DOHH2 (cell line): ENCODE results near the gene APOO.

Source experiments
- H3F3A ChIP-seq: fragments of 200-600 bp; sonication (generic), shearing (Covaris generic); 2 replicates; pipeline ENCODE4 v1.6.0; 2016; ENCODE audit warnings: antibody characterized with exemption, mild to moderate bottlenecking; ENCODE audit not compliant: control insufficient read depth, insufficient read depth
- H3K27ac ChIP-seq: fragments of 200-600 bp; sonication (generic); 2 replicates; pipeline ENCODE4 v1.5.1; 2014; ENCODE audit warnings: low read depth, mild to moderate bottlenecking, low read length, moderate library complexity
- H3K27me3 ChIP-seq: fragments of 200-600 bp; sonication (generic); 2 replicates; pipeline ENCODE4 v1.6.1; 2014; ENCODE audit warnings: mild to moderate bottlenecking, low read length, mixed read lengths; ENCODE audit not compliant: control insufficient read depth
- H3K36me3 ChIP-seq: fragments of 200-600 bp; sonication (generic); 2 replicates; pipeline ENCODE4 v1.6.1; 2014; ENCODE audit warnings: mild to moderate bottlenecking, low read length, moderate library complexity, mixed read lengths; ENCODE audit not compliant: control insufficient read depth
- H3K4me1 ChIP-seq: fragments of 200-600 bp; sonication (generic); 2 replicates; pipeline ENCODE4 v1.6.1; 2014; ENCODE audit warnings: mild to moderate bottlenecking, low read length, mixed read lengths; ENCODE audit not compliant: control insufficient read depth
- H3K4me2 ChIP-seq: fragments of 200-600 bp; sonication (generic); 2 replicates; pipeline ENCODE4 v1.6.0; 2014; ENCODE audit warnings: mild to moderate bottlenecking, low read length, moderate library complexity
- H3K4me3 ChIP-seq: fragments of 200-600 bp; sonication (generic); 2 replicates; pipeline ENCODE4 v1.5.1; 2014; ENCODE audit warnings: mild to moderate bottlenecking, low read length, mixed read lengths
- H3K79me2 ChIP-seq: fragments of 200-600 bp; sonication (generic); 2 replicates; pipeline ENCODE4 v1.6.1; 2014; ENCODE audit warnings: mild to moderate bottlenecking, low read length, mixed read lengths; ENCODE audit not compliant: control insufficient read depth
- H3K9me2 ChIP-seq: fragments of 200-600 bp; sonication (generic); replicated peaks from 2 replicates; pipeline ENCODE4 v1.6.1; 2014; ENCODE audit warnings: mild to moderate bottlenecking, low read length, mixed read lengths; ENCODE audit not compliant: control insufficient read depth
- H3K9me3 ChIP-seq: fragments of 200-600 bp; sonication (generic); 2 replicates; pipeline ENCODE4 v1.6.1; 2014; ENCODE audit warnings: antibody characterized with exemption, low read length, mixed read lengths; ENCODE audit not compliant: control insufficient read depth, insufficient read depth
- H4K20me1 ChIP-seq: fragments of 200-600 bp; sonication (generic); 2 replicates; pipeline ENCODE4 v1.6.0; 2014; ENCODE audit warnings: low read depth, mild to moderate bottlenecking, antibody characterized with exemption, low read length, moderate library complexity; ENCODE audit not compliant: control insufficient read depth, insufficient read depth
- EZH2phosphoT487 ChIP-seq: fragments of 200-600 bp; sonication (generic); IDR thresholded peaks from 2 replicates; pipeline ENCODE4 v1.6.1; 2017; ENCODE audit warnings: borderline replicate concordance, mild to moderate bottlenecking, antibody characterized with exemption, low read length, moderate library complexity, mixed read lengths
- TF ChIP-seq, protein P1 (sequence below): fragments of 200-600 bp; sonication (generic); IDR thresholded peaks from one replicate; pipeline ENCODE4 v1.5.1; 2014; ENCODE audit warnings: antibody characterized with exemption, mild to moderate bottlenecking, low read depth, low read length; ENCODE audit not compliant: poor library complexity, severe bottlenecking

Gene APOO

DNA sequence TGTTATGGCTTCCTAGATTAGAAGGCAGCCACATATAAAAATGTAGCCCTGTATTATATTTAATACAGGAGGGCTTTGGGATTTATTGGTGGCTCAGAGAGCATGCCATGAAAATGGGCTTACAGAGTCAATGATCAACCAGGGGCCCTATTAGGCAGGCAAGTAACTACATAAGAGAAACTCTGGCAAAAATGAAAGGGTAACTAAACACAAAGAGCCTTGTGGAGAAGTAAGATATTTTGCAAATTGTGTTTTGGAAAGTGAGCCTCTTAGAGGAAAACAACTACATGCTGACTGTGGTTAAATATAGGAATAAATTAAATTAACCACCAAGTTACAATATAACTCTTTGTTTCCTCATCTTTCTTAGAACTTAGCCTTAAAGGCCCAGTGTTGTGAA, 119.2 kb downstream of the APOO start:
- TF ChIP-seq, protein P1, sequence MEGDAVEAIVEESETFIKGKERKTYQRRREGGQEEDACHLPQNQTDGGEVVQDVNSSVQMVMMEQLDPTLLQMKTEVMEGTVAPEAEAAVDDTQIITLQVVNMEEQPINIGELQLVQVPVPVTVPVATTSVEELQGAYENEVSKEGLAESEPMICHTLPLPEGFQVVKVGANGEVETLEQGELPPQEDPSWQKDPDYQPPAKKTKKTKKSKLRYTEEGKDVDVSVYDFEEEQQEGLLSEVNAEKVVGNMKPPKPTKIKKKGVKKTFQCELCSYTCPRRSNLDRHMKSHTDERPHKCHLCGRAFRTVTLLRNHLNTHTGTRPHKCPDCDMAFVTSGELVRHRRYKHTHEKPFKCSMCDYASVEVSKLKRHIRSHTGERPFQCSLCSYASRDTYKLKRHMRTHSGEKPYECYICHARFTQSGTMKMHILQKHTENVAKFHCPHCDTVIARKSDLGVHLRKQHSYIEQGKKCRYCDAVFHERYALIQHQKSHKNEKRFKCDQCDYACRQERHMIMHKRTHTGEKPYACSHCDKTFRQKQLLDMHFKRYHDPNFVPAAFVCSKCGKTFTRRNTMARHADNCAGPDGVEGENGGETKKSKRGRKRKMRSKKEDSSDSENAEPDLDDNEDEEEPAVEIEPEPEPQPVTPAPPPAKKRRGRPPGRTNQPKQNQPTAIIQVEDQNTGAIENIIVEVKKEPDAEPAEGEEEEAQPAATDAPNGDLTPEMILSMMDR = no peak
- TF ChIP-seq EZH2phosphoT487 = no peak
- H3K27ac ChIP-seq = no peak overlapping the region
- peaks cover 16% of the 10 kb centered on the region for H3K4me1 ChIP-seq
- no peak overlapping the region for H3K4me2 ChIP-seq
- H3K79me2 ChIP-seq = peaks cover 18% of the 10 kb centered on the region
- no peaks in the 10 kb centered on the region for H3K9me2 ChIP-seq
- peaks cover 7% of the 10 kb centered on the region for H4K20me1 ChIP-seq
- peaks cover 20% of the 10 kb centered on the region for H3F3A ChIP-seq
- peaks cover 27% of the 10 kb centered on the region for H3K36me3 ChIP-seq
- no peaks in the 10 kb centered on the region for H3K9me3 ChIP-seq
- H3K27me3 ChIP-seq = no peaks in the 10 kb centered on the region
- no peak overlapping the region for H3K4me3 ChIP-seq

DNA sequence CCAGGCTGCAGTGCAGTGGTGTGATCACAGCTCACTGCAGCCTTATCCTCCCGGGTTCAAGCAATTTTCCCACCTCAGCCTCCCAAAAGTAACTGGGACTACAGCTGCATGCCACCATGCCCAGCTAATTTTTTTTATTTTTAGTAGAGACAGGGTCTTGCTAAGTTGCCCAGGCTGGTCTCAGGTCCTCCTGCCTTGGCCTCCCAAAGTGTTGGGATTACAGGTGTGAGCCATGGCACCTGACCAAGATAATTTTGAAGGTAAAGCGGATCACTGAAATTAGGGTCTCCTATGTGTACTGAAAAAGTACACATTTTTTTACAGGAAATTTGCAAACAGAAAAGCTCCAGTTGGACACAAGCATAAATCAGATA, 120.0 kb downstream of the APOO start:
- peaks cover 20% of the 10 kb centered on the region for H3F3A ChIP-seq
- peaks cover 28% of the 10 kb centered on the region for H3K36me3 ChIP-seq
- H3K27ac ChIP-seq = no peak overlapping the region
- H4K20me1 ChIP-seq = peaks cover 7% of the 10 kb centered on the region
- H3K9me3 ChIP-seq = no peaks in the 10 kb centered on the region
- H3K4me2 ChIP-seq = no peak overlapping the region
- H3K27me3 ChIP-seq = no peaks in the 10 kb centered on the region
- H3K9me2 ChIP-seq = no peaks in the 10 kb centered on the region
- H3K4me1 ChIP-seq = peaks cover 16% of the 10 kb centered on the region
- TF ChIP-seq EZH2phosphoT487 = no peak
- TF ChIP-seq, protein P1 = no peak
- H3K4me3 ChIP-seq = no peak overlapping the region
- peaks cover 23% of the 10 kb centered on the region for H3K79me2 ChIP-seq

DNA sequence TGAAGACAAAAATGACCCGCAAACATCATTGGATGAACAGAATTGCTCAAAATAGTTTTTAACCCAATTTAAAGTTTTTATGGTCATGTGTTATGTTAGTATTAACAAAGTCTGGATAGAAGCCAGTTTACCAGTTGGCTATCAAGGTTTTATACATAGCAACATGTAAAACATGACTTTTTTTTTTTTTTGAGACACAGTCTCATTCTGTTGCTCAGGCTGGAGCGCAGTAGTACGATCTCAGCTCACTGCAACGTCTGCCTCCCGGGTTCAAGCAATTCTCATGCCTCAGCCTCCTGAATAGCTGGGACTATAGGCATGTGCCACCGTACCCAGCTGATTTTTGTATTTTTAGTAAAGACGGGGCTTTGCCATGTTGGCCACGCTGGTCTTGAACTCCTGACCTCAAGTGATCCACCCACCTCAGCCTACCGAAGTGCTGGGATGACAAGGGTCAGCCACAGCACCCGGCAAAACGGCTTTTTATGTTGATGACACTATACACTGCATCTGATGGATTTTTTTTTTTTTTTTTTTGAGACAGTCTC, 121.4 kb downstream of the APOO start:
- Histone ChIP-seq H3K4me1 (peaks cover 16% of the 10 kb centered on the region), H3K4me2 (no peak overlapping the region), H3K9me3 (no peaks in the 10 kb centered on the region), H3F3A (peaks cover 30% of the 10 kb centered on the region), H3K27me3 (no peaks in the 10 kb centered on the region), H3K9me2 (no peaks in the 10 kb centered on the region), H4K20me1 (peaks cover 7% of the 10 kb centered on the region), H3K4me3 (no peak overlapping the region), H3K36me3 (peaks cover 28% of the 10 kb centered on the region), H3K27ac (no peak overlapping the region), H3K79me2 (peaks cover 33% of the 10 kb centered on the region)
- TF ChIP-seq, protein P1 = no peak
- TF ChIP-seq EZH2phosphoT487 = no peak
